Epidermal melanocyte (primary cell): ENCODE data around the gene NEK1.

Experiments used
- DNase-seq: peaks from one replicate; pipeline ENCODE4 v3.0.0; 2011; ENCODE audit warnings: low spot score; ENCODE audit not compliant: insufficient read length

Gene NEK1

GRCh38 chr4:169611991-169612870 lies at the start of gene NEK1:
Gene NEK1 (minus strand): TSS chr4:169612583. CDS start chr4:169602630, 9,953 bp downstream.
- peak; percentile 68 for DNase-seq

- DNase-seq: no peak
These were observed 49.4 kb upstream of the NEK1 start for GRCh38 chr4:169661761-169662160.

- DNase-seq: no peak
These were observed 48.5 kb upstream of the NEK1 start for GRCh38 chr4:169660929-169661328.

- DNase-seq: peak; percentile 73
These were observed 47.6 kb upstream of the NEK1 start for GRCh38 chr4:169659716-169660670.

- DNase-seq: no peak
These were observed 46.8 kb upstream of the NEK1 start for GRCh38 chr4:169658975-169659715.

- no peak for DNase-seq
These were observed 45.8 kb upstream of the NEK1 start for GRCh38 chr4:169658196-169658595.

GRCh38 chr4:169657470-169658107 lies 45.2 kb upstream of the NEK1 start:
- DNase-seq: no peak

GRCh38 chr4:169655401-169655800 lies 43.0 kb upstream of the NEK1 start:
- no peak for DNase-seq

GRCh38 chr4:169652535-169652934 lies 40.2 kb upstream of the NEK1 start:
- DNase-seq: no peak

- DNase-seq: no peak
These were observed 38.0 kb upstream of the NEK1 start for GRCh38 chr4:169650227-169650936.

- DNase-seq: no peak
These were observed 37.3 kb upstream of the NEK1 start for GRCh38 chr4:169649545-169650226.

- DNase-seq: no peak
These were observed 33.2 kb upstream of the NEK1 start for GRCh38 chr4:169645627-169646026.

- DNase-seq: no peak
These were observed 32.4 kb upstream of the NEK1 start for GRCh38 chr4:169644802-169645201.

- DNase-seq: no peak
These were observed 28.0 kb upstream of the NEK1 start for GRCh38 chr4:169640261-169640870.

- no peak for DNase-seq
These were observed 22.6 kb upstream of the NEK1 start for GRCh38 chr4:169634975-169635374.

GRCh38 chr4:169632896-169633295 lies 20.5 kb upstream of the NEK1 start:
- DNase-seq: no peak

- no peak for DNase-seq
These were observed 17.7 kb upstream of the NEK1 start for GRCh38 chr4:169630069-169630468.

GRCh38 chr4:169628579-169628978 lies 16.2 kb upstream of the NEK1 start:
- no peak for DNase-seq

- DNase-seq: no peak
These were observed 14.9 kb upstream of the NEK1 start for GRCh38 chr4:169627307-169627706.
